Measurements from ENCODE around the gene UST.
"Not testable (repeated sequence)": the region's sequence is repeated elsewhere in the genome, so short reads cannot be mapped to it uniquely, and the experiment has no call there.

Gene UST

DNA sequence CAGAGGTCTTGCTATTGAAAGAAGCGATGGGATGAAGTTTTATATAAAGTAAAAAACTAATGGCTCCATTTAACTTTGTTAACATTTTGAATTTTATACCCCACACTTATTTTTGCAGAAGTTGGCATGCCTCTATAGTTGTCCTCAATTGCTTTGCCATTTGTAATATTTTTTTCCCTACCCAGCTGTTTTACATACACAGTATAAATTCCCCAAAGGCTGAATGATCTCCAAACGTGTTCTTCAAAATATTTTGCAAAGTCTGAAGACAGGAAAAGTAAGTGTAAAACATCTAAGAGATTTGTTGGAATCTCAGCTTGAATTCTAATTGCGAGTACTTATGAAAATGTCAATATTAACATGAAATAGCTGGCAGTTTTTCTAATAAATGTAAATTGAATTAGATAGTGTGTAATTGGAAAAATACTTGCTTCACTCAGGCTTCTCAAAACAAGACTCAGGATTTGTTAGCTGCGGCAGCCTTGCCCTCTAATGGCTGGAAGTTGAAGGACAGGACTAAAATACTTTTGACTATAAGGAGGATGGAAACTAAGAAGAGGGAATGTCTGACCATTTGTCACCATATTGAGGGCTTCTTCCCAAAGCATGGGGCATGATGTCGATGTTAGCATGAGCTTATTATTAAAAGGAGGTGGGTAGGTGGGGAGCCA is 226.8 kb downstream of the UST start:
- no peak for DNase-seq (ENCODE audit: low read depth in 2 of 2)

DNA sequence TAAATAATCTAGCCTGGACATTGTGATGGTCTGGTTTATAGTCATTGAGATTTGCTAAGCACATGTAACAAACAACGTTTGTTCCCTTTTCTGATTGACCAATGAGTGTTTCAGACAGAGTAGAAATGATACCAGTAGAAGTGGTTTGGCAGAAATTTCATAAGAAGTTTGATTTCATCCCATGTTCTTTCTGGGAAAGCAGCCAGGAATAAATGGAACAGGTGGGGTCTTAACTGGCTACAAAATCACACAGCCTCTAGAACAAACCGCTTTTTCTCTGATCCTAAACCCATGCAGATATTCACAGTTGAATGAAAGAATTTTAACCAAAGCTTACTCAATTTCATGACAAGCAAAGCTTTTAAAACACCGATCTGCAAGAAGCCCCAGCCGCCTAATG is 227.5 kb downstream of the UST start:
- DNase-seq (ENCODE audit: low read depth in 2 of 2), result no peak

DNA sequence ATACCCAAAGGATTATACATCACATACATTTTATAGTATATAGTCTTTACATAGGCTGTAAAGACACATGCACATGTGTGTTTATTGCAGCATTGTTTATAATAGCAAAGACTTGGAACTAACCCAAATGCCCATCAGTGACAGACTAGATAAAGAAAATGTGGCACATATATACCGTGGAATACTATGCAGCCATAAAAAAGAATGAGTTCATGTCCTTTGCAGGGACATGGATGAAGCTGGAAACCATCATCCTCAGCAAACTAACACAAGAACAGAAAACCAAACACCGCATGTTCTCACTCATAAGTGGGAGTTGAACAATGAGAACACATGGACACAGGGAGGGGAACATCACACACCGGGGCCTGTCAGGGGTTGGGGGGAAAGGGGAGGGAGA is 231.5 kb downstream of the UST start:
- DNase-seq (ENCODE audit: low read depth in 2 of 2), result not testable (repeated sequence)

DNA sequence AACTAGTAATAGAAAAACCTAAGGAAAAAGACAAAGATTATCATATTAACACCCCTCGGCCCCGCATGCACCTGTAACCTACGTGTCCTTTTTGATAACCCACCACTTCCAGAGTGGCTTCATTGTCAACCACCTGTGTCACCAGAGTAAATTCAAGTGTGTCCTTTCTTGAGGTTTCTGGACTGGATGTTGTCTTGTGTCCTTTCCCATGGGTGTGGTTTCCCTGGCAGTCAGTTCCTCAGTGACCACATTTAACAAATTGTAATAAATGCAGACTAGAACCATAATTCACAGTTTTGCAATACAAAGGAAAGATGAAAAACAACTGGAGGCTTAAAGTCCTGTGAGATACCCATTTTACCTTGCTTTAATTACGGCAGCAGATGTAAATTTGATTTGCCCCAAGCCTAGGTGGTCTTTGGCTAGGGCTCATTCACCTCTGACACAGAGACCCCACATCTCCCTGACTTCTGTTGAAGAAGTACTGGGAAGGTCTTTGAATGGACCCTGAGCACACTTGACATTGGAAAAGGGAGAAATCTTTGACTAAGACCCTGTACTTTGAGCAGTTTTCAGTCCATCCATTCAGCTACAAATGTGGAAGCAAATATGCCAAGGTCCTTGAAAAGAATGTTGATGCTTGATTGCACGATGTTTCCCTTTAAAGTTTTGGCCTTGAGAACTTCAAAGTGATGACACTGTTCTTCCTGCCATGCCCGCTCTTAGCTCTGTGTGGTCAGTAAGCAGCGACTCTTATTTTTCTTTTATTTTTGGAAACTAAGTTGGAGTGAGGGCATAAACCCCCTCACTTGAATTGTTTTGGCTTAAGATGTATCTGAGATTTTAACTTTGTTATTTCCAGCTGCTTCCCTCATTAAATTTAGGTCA is 232.4 kb downstream of the UST start:
- DNase-seq (ENCODE audit: low read depth in 2 of 2), result no peak

DNA sequence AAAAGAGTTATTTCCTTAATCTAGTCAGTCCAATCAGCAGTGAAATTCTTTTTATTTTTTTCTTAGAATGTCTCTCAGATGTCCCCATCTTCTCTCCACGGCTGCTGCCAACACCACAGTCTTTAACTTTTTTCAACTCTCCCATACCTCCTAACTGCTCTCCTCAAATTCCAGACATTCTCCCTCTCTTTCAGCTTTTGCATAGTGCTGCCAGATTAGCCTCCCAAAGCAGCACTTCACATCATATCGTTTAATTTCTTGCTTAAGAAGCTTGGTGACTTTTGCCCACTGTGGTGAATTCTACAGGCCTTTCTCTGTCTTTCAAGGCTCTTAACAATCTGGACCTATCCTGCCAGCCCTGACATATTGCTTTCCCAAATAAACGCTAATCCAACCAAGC is 233.4 kb downstream of the UST start:
- no peak for DNase-seq (ENCODE audit: low read depth in 2 of 2)

DNA sequence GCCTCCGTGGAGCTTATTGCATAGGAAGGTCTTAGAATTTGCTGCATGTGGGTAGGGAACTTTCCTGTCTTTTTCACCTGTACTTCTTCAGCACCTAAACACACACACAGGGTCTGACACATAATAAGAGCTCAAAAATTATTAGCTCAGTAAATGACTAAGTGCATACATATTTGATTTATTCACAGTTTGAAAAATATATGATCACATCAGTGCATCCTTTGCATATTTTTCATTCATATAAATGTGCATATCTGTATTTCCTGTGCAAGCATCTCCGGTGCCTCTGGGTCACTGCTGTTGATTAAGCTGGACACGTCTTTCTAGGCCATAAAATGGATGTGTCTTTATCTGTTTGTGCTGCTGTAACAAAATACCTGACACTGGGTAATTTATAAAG is 234.7 kb downstream of the UST start:
- DNase-seq (ENCODE audit: low read depth in 2 of 2), result no peak

DNA sequence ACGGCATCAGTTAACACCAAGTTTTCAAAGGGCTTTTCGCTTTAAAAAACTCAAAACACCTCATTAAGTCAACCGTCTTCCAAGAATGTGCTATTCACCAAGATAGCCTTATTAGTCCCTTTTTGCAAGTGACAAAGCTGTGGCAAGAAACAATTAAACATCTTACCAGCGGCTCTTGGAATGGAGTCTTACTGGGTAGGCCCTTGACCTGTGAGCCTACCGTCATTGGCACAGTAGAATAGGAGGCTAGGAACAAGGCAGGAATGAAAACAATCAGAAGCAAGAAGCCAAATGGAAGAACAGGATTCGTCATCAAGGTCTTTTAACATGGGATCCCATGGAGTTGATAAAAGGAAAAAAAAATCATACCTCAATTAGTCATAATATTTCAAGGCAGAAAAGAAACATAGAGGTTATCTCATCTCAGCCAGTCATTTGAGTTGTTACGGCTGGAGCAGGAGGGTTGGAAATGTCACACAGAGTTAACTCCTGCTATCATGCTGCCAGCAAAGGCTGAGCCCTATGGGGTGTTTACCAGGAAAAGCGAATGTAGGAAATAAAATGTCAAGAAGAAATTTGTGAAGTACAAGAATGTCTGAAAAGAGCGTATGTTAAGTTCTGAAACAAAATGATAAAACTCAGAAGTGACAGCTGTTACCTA is 236.4 kb downstream of the UST start:
- no peak for DNase-seq (ENCODE audit: low read depth in 2 of 2)

DNA sequence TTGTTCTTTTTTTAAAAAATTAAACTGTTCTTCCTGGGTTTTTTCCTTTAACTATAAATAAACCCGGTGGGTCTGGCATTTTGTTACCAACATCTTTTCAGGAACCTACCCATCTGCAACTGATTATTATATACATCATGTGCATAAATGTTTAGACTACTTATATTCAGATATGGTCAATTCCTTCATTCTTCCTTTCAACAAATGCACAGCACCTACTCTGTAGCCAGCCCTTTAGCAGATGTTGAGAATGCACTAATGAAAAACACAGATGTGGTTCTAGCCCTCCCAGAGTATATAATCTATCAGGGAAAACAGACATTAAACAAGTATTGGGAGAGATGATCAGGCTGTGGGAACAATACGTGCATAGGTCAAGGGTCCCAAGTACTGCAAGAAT is 237.1 kb downstream of the UST start:
- DNase-seq (ENCODE audit: low read depth in 2 of 2), result no peak

DNA sequence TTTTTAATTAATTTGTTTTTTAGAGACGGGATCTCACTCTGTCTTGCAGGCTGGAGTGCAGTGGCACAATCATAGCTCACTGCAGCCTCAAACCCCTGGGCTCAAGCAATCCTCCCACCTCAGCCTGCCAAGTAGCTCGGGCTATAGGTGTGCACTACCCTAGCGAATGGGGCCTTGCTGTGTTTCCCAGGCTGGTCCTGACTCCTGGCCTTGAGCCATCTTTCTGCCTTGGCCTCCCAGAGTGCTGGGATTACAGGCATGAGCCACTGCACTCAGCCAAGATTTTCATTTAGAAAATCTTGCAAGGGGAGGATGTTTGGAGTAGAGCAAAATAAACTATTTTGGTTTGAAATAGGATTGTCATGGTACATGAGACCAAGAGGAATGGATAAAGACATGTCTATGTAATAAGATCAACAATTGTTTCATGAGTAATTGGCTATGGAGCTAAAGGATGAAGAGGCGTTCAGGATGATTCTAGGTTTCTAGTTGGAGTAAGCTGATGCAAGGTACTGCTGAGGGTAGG is 237.8 kb downstream of the UST start:
- no peak for DNase-seq (ENCODE audit: low read depth in 2 of 2)

DNA sequence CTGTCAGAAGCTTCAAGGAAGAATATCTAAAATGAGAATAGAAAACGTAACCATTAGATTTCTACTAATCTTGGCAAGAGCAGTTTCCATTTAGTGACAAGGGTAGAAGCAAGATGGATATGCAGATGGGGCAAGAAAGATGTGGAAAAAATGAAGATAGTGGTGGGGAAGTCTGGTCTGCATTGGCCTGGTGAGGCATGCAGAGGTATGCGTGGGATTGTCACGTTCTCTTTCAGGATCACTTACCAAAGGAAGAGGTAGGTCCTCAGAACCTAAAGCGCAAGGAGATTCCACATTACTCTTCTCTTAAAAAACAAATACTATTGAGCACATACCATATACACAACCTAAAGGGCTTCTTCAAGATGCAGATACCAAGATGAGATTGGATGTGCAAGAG is 238.7 kb downstream of the UST start:
- DNase-seq (ENCODE audit: low read depth in 2 of 2), result no peak

DNA sequence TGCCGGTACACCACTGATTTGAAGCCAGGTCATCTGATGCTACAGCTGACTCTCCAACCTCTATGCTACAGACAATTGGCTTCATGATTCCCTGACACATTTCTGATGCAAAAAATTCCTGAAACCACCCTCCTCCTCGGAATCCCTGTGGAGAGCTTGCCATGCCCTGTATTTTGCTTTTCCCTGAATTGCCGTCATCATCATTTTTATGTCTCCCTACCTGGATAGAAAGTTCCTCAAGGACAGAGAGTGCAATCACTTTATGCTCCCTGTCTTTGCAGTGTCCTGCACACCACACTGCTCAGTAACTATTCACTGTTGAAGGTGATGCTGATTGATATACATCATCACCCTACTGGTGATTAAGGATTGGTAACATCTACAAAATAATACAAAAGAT is 239.8 kb downstream of the UST start:
- DNase-seq (ENCODE audit: low read depth in 2 of 2), result no peak

DNA sequence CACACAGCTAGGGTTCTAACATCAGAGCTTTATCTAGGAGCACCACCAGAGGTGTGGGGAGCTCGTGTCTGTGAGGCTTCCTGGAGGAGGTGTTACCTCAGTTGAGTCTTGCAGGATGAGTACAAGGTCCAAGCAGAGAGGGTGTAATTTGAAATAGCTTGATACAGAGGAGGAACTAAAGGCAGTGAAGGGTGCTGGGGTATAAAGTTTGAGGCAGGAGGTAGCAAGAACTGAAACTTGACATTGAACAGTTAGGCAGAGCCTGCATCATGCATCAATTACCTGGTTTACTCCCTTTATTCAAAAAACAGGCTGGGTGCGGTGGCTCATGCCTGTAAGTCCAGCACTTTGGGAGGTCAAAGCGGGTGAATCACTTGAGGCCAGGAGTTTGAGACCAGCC is 241.2 kb downstream of the UST start:
- no peak for DNase-seq (ENCODE audit: low read depth in 2 of 2)

DNA sequence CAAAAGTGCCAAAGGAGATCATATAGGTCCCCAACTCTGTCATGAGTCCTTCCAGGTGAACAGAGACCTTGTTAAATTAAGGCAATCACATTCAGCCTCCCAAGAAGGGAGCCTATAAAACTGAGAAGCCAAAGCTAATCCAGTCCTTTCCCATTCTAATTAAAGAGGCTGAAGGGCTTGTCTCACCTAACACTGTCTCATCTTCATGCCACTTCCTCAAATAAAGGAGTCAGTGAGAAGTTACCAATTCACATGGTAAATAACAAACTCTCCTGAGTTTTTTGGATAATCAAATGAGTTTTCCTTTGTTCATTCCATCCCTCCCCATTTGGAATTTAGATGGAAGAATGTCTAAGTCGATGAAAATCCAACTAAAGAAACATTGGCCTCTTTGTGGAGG is 242.8 kb downstream of the UST start:
- DNase-seq (ENCODE audit: low read depth in 2 of 2), result no peak

DNA sequence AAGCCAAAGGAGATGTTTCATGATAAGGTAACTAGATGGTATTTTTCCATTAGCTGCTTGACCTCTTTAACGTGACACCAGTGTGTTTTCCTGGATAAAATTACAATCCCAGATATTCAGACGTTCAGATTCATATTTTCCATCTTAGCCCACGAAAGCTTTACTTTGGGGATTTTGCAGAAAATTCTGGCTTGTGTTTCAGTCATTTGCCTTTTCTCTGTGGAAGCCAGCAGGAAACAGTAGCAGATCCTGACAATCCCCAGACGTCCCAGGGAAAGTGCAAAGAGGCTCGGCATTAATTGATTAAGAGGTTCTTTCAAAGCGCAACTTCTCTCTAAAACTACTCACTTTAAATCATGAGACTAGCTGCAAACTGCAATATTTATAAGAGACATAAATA is 243.6 kb downstream of the UST start:
- DNase-seq (ENCODE audit: low read depth in 2 of 2), result no peak

DNA sequence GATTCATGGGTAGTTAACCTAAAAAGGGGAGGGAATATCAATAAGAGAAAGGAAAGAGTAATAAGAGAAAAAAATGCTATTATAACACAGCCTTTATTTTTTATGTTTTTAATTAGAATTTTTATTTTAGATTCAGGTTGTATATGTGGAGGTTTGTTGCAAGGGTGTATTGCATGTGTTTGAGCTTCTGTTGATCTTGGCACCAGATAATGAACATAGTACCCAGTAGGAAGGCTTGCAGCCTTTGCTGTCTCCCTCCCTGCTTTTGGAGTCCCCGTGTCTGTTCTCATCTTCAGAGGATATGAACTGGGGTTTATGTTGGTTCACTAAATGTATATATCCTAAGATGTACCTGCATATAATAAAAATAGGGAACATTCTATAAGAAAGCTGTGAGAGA is 250.0 kb downstream of the UST start:
- no peak for DNase-seq (ENCODE audit: low read depth in 2 of 2)

DNA sequence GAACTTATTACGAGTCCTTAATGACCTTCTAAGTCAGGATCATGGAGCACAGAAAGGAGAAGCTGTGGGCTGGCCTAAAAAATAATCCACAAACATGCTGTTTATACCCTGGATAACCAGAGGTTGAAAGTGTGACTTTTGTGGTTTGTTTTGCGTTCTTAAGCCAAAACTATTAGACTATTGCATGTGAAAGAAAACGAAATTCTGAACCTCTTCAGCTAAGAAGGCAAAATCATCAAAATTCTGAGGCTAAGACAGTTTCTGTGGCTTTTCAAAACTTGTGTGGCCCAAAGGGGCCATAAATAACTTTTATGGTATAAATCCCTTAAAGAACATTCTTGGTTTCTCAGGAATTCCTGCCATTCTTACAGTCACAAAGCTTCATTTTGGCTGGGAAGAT is 251.0 kb downstream of the UST start:
- DNase-seq (ENCODE audit: low read depth in 2 of 2), result no peak

DNA sequence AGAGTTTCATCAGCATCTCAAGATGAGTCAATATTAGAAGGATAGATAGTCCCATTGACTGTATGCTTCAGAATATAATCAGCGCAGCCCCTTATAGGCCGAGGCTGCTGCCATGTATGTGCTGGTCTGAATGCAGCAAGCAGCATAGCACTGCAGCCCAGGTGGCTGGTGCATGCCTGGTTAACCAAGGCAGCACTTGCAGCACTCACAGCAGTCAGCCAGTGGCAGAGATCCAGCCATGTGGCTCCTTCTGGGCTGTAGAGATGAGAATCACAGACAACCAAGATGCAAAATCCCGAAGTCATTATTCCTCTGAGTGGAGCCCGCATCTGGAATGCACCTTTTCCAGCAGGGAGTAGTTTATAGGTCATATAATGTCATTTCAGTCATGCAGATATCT is 251.9 kb downstream of the UST start:
- DNase-seq (ENCODE audit: low read depth in 2 of 2), result no peak

DNA sequence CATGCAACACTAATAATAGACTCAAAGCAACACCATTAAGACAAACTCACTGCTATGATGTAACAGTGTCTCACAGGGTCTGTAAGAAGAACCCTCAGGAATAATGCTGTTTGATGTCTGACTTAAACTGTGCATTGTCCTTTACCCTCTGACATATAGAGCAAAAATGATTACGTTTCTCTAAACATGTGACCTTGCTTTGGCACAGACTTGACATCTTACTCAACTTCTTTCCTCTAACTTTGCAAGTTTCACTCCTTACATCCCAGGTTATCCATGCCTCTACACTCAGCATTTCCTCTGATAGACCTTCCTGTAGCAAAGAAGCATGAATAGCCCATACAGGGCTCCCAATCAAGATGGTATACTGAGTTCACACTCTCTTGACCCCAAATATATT is 252.7 kb downstream of the UST start:
- DNase-seq (ENCODE audit: low read depth in 2 of 2), result no peak

DNA sequence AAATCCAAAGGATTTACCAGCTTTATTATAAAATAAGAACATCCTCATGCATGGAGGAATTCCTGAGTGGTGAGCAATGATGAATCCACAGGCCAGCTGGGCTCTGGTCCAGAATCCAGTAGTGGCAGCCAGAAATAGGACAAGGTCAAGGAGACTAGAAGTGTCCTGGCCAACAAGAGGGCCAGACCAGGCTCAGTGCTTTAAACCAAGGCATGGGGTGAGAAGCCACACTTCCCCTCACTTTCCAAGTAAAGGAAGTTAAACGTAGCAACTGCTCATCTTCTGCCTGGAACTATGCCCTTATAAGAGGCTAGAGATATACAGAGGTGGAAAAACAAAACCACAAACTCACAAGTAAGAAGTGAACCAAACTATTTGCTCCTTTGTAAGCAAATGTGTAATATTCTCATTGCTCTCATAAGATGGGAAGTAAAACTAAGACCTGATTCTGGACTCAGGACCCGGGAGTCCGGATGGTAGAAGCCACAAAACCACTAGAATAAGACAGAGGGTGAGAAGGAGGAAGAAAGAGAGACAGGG is 253.2 kb downstream of the UST start:
- no peak for DNase-seq (ENCODE audit: low read depth in 2 of 2)

DNA sequence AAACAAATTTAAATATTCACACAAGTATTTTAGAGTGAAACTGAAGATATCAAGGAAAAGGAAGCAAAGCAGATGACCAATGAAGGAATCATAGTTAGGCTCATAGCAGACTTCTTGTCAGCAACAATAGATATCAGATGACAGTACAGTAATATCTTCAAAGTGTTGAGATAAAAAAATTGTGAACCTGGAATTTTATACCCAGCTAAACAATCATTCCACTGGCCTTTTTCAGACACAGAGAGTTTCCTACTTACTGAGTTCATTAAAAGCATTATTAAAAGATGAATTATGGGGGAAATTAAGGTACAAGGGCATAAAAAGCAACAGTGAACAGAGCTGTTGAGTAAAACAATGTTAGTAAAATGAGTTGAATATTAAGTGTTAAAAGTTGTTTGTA is 254.6 kb downstream of the UST start:
- no peak for DNase-seq (ENCODE audit: low read depth in 2 of 2)

DNA sequence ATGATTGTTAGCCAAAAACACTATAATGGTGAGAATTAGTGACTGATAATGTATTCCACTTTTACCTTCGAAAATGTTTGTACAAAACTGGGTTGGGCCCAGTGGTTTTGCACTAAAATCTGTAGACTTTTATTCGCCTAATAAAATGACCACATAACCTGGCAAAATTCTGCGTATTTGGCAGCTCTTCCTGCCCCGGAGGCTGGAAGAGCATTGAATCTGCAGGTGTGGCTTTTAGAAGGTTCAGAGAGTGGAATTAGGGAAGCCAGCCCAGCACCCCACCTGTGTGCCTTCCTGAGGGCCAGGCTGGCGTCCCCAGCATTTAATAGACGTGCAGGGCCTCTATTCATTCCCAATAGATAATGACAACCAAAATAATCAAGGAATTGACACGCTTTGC is 256.7 kb downstream of the UST start:
- DNase-seq (ENCODE audit: low read depth in 2 of 2), result no peak

DNA sequence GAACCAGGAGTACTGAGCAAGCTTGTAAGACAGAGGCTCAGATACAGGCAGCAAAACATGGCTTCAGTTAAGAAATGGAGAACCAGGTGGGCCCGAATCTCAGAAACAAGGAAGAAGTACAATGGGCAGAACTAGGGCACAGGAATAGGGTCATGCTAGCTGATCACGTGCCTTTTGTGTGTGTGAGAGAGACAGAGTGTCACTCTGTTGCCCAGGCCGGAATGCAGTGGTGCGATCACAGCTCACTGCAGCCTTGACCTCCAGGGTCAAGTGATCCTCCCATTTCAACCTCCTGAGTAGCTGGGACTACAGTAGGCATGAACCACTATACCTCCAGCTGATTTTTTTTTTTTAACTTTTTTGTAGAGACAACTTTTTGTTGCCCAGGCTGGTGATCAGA is 257.8 kb downstream of the UST start:
- no peak for DNase-seq (ENCODE audit: low read depth in 2 of 2)
